Fibroblast of mammary gland (primary cell): ENCODE measurements around the gene PARP14.

ENCODE experiments used
- DNase-seq: peaks from one replicate; pipeline ENCODE4 v3.0.0-alpha.2; 2010; ENCODE audit warnings: low read depth
- H3K4me3 ChIP-seq: 2 replicates; pipeline ENCODE4 v1.5.1; 2011; ENCODE audit warnings: low read depth, mild to moderate bottlenecking, low read length, moderate library complexity; ENCODE audit not compliant: control insufficient read depth
- TF ChIP-seq, protein P1 (sequence below): conservative IDR thresholded peaks from 2 replicates; pipeline ENCODE4 v1.5.1; 2011; ENCODE audit warnings: low read depth, low read length, inconsistent platforms; ENCODE audit not compliant: control insufficient read depth, insufficient read depth

PARP14 gene

DNA sequence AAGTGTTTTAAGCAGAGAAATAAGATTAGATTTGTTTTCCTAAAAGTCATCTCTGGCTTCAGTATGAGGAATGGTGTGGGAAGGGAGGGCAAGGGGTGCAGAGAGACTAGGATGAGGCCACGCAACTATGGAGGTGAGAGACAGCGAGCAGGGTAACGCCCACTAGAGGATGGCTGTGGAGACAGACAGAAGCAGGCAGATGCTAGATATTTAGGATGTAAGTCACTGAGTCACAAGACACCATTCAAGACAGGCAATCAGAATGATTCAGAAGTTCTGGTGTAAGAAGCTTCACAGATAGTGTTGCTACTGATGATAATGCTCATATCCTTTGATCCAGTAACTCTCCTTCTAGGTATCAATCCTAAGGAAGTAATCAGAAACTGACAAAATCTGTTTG lies 93.9 kb downstream of the PARP14 start:
- peak; percentile 69 for DNase-seq
- no peak overlapping the region for H3K4me3 ChIP-seq
- TF ChIP-seq, protein P1, sequence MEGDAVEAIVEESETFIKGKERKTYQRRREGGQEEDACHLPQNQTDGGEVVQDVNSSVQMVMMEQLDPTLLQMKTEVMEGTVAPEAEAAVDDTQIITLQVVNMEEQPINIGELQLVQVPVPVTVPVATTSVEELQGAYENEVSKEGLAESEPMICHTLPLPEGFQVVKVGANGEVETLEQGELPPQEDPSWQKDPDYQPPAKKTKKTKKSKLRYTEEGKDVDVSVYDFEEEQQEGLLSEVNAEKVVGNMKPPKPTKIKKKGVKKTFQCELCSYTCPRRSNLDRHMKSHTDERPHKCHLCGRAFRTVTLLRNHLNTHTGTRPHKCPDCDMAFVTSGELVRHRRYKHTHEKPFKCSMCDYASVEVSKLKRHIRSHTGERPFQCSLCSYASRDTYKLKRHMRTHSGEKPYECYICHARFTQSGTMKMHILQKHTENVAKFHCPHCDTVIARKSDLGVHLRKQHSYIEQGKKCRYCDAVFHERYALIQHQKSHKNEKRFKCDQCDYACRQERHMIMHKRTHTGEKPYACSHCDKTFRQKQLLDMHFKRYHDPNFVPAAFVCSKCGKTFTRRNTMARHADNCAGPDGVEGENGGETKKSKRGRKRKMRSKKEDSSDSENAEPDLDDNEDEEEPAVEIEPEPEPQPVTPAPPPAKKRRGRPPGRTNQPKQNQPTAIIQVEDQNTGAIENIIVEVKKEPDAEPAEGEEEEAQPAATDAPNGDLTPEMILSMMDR: peak; percentile 26

DNA sequence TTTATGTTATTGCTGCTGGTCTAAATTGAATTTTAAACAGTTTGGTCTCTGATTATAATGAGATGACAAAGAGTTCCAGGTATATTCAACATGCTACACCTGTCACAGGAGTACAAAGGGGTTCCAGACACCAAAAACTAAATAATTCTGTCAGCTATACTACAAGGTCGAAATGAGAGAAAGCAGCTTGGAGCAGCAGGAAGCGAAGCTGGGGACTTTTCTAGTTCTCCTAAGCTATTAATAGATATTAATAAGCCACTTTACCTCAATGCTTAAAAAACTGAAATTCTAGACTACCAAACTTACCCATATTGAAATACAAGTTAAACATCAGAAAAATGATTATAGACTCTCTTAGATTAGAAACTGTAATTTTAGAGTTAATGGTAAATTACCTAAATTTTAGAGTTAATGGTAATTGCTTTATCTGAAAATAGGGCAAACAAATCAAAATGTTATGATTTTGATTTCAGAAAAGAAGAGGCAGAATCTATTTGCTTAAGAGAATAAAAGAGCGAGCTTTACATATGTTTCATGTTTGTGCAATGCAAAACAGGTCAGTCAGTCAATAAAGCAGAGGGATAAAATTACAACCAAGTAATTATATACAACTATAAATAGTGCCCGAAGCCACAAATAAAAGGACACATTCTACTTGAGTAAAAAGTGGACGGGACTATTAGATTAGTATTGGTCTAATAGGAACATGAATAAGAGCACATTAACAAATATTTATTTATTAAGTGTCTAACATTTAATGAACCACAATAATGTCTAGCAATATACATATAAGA lies 96.2 kb downstream of the PARP14 start:
- TF ChIP-seq, protein P1: no peak
- no peak for DNase-seq
- H3K4me3 ChIP-seq: no peak overlapping the region

GRCh38 chr3:122777563-122777962 lies 96.9 kb downstream of the PARP14 start:
- no peak overlapping the region for H3K4me3 ChIP-seq
- TF ChIP-seq, protein P1: no peak
- DNase-seq: no peak
